Lower lobe of right lung (tissue), 2 donors: Measurements from ENCODE around the gene SLF1. TPM values are rescaled to one million over a fixed set of nuclear protein-coding genes. Genes with fewer than 3 reads are reported as not detected.

ENCODE experiments used
- ATAC-seq, 2 donors: fragments of 200-7000 bp; cut with Tn5 transposase; one replicate each; pipeline ENCODE4 v1.9.1; 2020 to 2022; ENCODE audit warnings: mild to moderate bottlenecking in 2 of 2, moderate library complexity in 2 of 2
- DNase-seq: peaks from one replicate; pipeline ENCODE4 v3.0.0-alpha.2; 2020
- H3K27ac ChIP-seq: fragments of 200-600 bp; one replicate; pipeline ENCODE4 v1.8.0; 2022
- H3K27me3 ChIP-seq: fragments of 200-600 bp; one replicate; pipeline ENCODE4 v1.8.0; 2022; ENCODE audit warnings: low read depth
- H3K36me3 ChIP-seq: fragments of 200-600 bp; one replicate; pipeline ENCODE4 v1.8.0; 2022; ENCODE audit warnings: mild to moderate bottlenecking
- H3K4me1 ChIP-seq: fragments of 200-600 bp; one replicate; pipeline ENCODE4 v1.8.0; 2022
- H3K4me3 ChIP-seq: fragments of 200-600 bp; one replicate; pipeline ENCODE4 v1.8.0; 2022; ENCODE audit warnings: mild to moderate bottlenecking
- H3K9me3 ChIP-seq: fragments of 200-600 bp; one replicate; pipeline ENCODE4 v1.8.0; 2022
- intact Hi-C: fragments of 100-400 bp; cut with DNase I; formaldehyde crosslinking; loops from one replicate; pipeline ENCODE4 v1.11.0; 2022
- total RNA-seq: library from RNA; stranded (reverse); fragmentation: NEBNext Ultra II Directional; extraction: Animal tissue kit (Norgen Biotek cat#: 25700); gene quantifications from one replicate; pipeline ENCODE4 v1.2.1, GENCODE V29; 2021
- TF ChIP-seq, protein P1 (sequence below): fragments of 200-600 bp; IDR thresholded peaks from one replicate; pipeline ENCODE4 v1.8.0; 2022; ENCODE audit warnings: antibody characterized with exemption, mild to moderate bottlenecking
- donor health status: DM: no; HTN: yes; CAD: no; lungs with severe emphysema.

Gene SLF1
- total RNA-seq, 1 donor from 2014 or later, result 6.1 TPM

- TF ChIP-seq, protein P1, sequence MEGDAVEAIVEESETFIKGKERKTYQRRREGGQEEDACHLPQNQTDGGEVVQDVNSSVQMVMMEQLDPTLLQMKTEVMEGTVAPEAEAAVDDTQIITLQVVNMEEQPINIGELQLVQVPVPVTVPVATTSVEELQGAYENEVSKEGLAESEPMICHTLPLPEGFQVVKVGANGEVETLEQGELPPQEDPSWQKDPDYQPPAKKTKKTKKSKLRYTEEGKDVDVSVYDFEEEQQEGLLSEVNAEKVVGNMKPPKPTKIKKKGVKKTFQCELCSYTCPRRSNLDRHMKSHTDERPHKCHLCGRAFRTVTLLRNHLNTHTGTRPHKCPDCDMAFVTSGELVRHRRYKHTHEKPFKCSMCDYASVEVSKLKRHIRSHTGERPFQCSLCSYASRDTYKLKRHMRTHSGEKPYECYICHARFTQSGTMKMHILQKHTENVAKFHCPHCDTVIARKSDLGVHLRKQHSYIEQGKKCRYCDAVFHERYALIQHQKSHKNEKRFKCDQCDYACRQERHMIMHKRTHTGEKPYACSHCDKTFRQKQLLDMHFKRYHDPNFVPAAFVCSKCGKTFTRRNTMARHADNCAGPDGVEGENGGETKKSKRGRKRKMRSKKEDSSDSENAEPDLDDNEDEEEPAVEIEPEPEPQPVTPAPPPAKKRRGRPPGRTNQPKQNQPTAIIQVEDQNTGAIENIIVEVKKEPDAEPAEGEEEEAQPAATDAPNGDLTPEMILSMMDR, result no peak
- H3K27me3 ChIP-seq, result no peaks in the 10 kb centered on the region
- intact Hi-C loops, result no loop called here
- H3K9me3 ChIP-seq, result peaks cover 16% of the 10 kb centered on the region
- H3K27ac ChIP-seq, result no peak overlapping the region
- H3K36me3 ChIP-seq, result no peaks in the 10 kb centered on the region
- H3K4me1 ChIP-seq, result no peaks in the 10 kb centered on the region
- ATAC-seq (peak in 1 of 2 donors; percentile 9), DNase-seq (no peak)
- no peak overlapping the region for H3K4me3 ChIP-seq
Observed at GRCh38 chr5:94661086-94661485, 42.6 kb downstream of the SLF1 start.

DNA sequence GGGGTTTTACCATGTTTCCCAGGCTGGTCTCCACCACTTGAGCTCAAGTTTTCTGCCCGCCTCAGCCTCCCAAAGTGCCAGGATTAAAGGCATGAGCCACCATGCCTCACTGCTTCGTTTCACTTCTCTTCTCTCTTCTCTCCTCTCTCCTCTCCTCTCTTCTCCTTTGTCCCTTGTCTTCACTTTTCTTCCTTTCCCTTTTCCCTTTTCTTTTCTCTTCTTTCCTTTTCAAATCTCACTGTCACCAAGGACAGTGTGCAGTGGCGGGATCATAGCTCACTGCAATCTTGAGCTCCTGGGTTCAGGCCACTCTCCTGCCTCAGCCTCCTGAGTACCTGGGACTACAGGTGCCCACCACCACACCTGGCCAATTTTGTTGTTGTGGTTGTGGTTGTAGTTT is 49.5 kb downstream of the SLF1 start:
- no peak overlapping the region for H3K27ac ChIP-seq
- no peaks in the 10 kb centered on the region for H3K36me3 ChIP-seq
- no peaks in the 10 kb centered on the region for H3K4me1 ChIP-seq
- no peaks in the 10 kb centered on the region for H3K27me3 ChIP-seq
- intact Hi-C loops, result no loop called here
- DNase-seq (no peak), ATAC-seq (no peak)
- H3K9me3 ChIP-seq, result no peaks in the 10 kb centered on the region
- TF ChIP-seq, protein P1, result no peak
- no peak overlapping the region for H3K4me3 ChIP-seq

GRCh38 chr5:94670726-94671125 is 52.3 kb downstream of the SLF1 start:
- Histone ChIP-seq H3K4me3 (no peak overlapping the region), H3K9me3 (no peaks in the 10 kb centered on the region), H3K27ac (no peak overlapping the region), H3K4me1 (no peaks in the 10 kb centered on the region), H3K36me3 (no peaks in the 10 kb centered on the region), H3K27me3 (no peaks in the 10 kb centered on the region)
- TF ChIP-seq, protein P1, result no peak
- intact Hi-C loops, result no loop called here
- DNase-seq (no peak), ATAC-seq (no peak)

GRCh38 chr5:94672746-94673145 is 54.3 kb downstream of the SLF1 start:
- ATAC-seq, result no peak
- intact Hi-C loops, result no loop called here
- Histone ChIP-seq H3K36me3 (peaks cover 5% of the 10 kb centered on the region), H3K9me3 (no peaks in the 10 kb centered on the region), H3K4me3 (no peak overlapping the region), H3K4me1 (no peaks in the 10 kb centered on the region), H3K27ac (no peak overlapping the region), H3K27me3 (no peaks in the 10 kb centered on the region)
- no peak for DNase-seq
- TF ChIP-seq, protein P1, result no peak

- H3K9me3 ChIP-seq, result no peaks in the 10 kb centered on the region
- H3K4me1 ChIP-seq, result no peaks in the 10 kb centered on the region
- peaks cover 5% of the 10 kb centered on the region for H3K36me3 ChIP-seq
- TF ChIP-seq, protein P1, result no peak
- H3K4me3 ChIP-seq, result no peak overlapping the region
- no peaks in the 10 kb centered on the region for H3K27me3 ChIP-seq
- no peak overlapping the region for H3K27ac ChIP-seq
- ATAC-seq (no peak), DNase-seq (no peak)
- intact Hi-C loops, result no loop called here
Observed at GRCh38 chr5:94674490-94675382, 56.3 kb downstream of the SLF1 start.
